Upper lobe of left lung (tissue), 6 donors: ENCODE measurements around the gene KCNG4. TPM values are rescaled to one million over a fixed set of nuclear protein-coding genes. Genes with fewer than 3 reads are reported as not detected.

ENCODE experiments used
- ATAC-seq, 2 donors: fragments of 200-7000 bp; cut with Tn5 transposase; one replicate each; pipeline ENCODE4 v1.9.1; 2022; ENCODE audit warnings: mild to moderate bottlenecking in 2 of 2, moderate library complexity in 2 of 2; ENCODE audit not compliant: low FRiP score in 2 of 2
- DNase-seq, 2 donors: peaks; one replicate each; pipeline ENCODE4 v3.0.0-alpha.2; 2019 to 2020
- H3K27ac ChIP-seq, 4 donors: fragments of 200-600 bp; sonication (generic); one replicate each; pipeline ENCODE4 v1.5.1; 2016 to 2019
- H3K27me3 ChIP-seq, 4 donors: fragments of 200-600 bp; sonication (generic); one replicate each; pipeline ENCODE4 v1.5.1; 2017 to 2019
- H3K36me3 ChIP-seq, 4 donors: fragments of 200-600 bp; sonication (generic); one replicate each; pipeline ENCODE4 v1.5.1; 2016 to 2019
- H3K4me1 ChIP-seq, 4 donors: fragments of 200-600 bp; sonication (generic); one replicate each; pipeline ENCODE4 v1.5.1; 2018 to 2019
- H3K4me3 ChIP-seq, 4 donors: fragments of 200-600 bp; sonication (generic); one replicate each; pipeline ENCODE4 v1.5.1; 2017 to 2019; ENCODE audit warnings: mild to moderate bottlenecking in 2 of 4, moderate library complexity in 1 of 4
- H3K9me3 ChIP-seq, 4 donors: fragments of 200-600 bp; sonication (generic); one replicate each; pipeline ENCODE4 v1.5.1; 2018 to 2019
- CTCF ChIP-seq, 6 experiments: fragments of 450-650 bp in 4 of 6; fragments of 200-600 bp in 2 of 6; sonication (generic) in 2 of 6; IDR thresholded peaks; one replicate each; pipeline ENCODE4 v1.5.1; 2016 to 2019; ENCODE audit warnings: antibody characterized with exemption in 6 of 6
- EP300 ChIP-seq, 4 donors: sonication (generic); formaldehyde crosslinking; IDR thresholded peaks; one replicate each; pipeline ENCODE4 v1.5.1; 2017; ENCODE audit warnings: antibody characterized with exemption in 4 of 4, control low read depth in 2 of 4
- POLR2A ChIP-seq, 4 donors: fragments of 450-650 bp; IDR thresholded peaks; one replicate each; pipeline ENCODE4 v1.5.1; 2016 to 2017; ENCODE audit warnings: antibody characterized with exemption in 4 of 4, mild to moderate bottlenecking in 2 of 4
- POLR2AphosphoS5 ChIP-seq, 2 donors: sonication (generic); formaldehyde crosslinking; IDR thresholded peaks; one replicate each; pipeline ENCODE4 v1.5.1; 2017; ENCODE audit warnings: antibody characterized with exemption in 2 of 2
- WGBS, 2 donors: methylation state at CpG; one replicate each; pipeline ENCODE4 v1.1.5; 2017 to 2018; 5-methylcytosine and 5-hydroxymethylcytosine counted together
- total RNA-seq, 6 donors: library from RNA; depleted of rRNA in 4 of 6; stranded (reverse); fragments of >200 nt in 4 of 6; gene quantifications; one replicate each; pipeline versions ENCODE4 v1.1.0 to v1.2.1, GENCODE V29; 2016 to 2021
- donor health status: DM: no; HTN: no; CAD: no; lungs with moderate emphysema.
- donor health status: DM: no; HTN: yes; CAD: no; lungs with severe emphysema.

Gene KCNG4
- not detected for total RNA-seq

- H3K27me3 ChIP-seq = no peaks in the 10 kb centered on the region
- no peaks in the 10 kb centered on the region for H3K36me3 ChIP-seq
- H3K4me1 ChIP-seq = peaks cover 0 to 18% (median 7%) of the 10 kb centered on the region in 4 donors
- no peak within 1 kb of the TSS for H3K4me3 ChIP-seq
- H3K27ac ChIP-seq = no peak within 1 kb of the TSS
- TF ChIP-seq EP300 (IDR thresholded peaks at IDR 0.05) = no peak
- no peak for TF ChIP-seq POLR2AphosphoS5 (IDR thresholded peaks at IDR 0.05)
- no peak for TF ChIP-seq POLR2A (IDR thresholded peaks at IDR 0.05)
- no peak for TF ChIP-seq CTCF (IDR thresholded peaks at IDR 0.05)
- DNase-seq = no peak
- no peak for ATAC-seq
- WGBS, 2 donors = 19 to 44% methylated on average over 4 to 5 of the region's 7 CpGs
- no peaks in the 10 kb centered on the region for H3K9me3 ChIP-seq
These were observed at the start of gene KCNG4 for GRCh38 chr16:84239909-84240308. Gene KCNG4, minus strand, starts transcription at chr16:84240012. Its CDS starts 2,527 bp downstream, at chr16:84237485.

GRCh38 chr16:84288902-84289301 lies 49.1 kb upstream of the KCNG4 start:
- ATAC-seq (no peak), DNase-seq (no peak)
- H3K27me3 ChIP-seq = no peaks in the 10 kb centered on the region
- WGBS, 2 donors = 81 to 83% methylated on average over 8 of the region's 8 CpGs
- no peak for TF ChIP-seq CTCF (IDR thresholded peaks at IDR 0.05)
- no peak for TF ChIP-seq POLR2A (IDR thresholded peaks at IDR 0.05)
- no peak for TF ChIP-seq EP300 (IDR thresholded peaks at IDR 0.05)
- no peak for TF ChIP-seq POLR2AphosphoS5 (IDR thresholded peaks at IDR 0.05)
- peaks cover 28 to 42% (median 34%) of the 10 kb centered on the region in 4 donors for H3K4me1 ChIP-seq
- no peaks in the 10 kb centered on the region for H3K9me3 ChIP-seq
- no peaks in the 10 kb centered on the region for H3K36me3 ChIP-seq
- no peak overlapping the region for H3K4me3 ChIP-seq
- peak overlapping the region in 2 of 4 donors; percentile 86 to 92 for H3K27ac ChIP-seq

- TF ChIP-seq CTCF (IDR thresholded peaks at IDR 0.05) (no peak), POLR2AphosphoS5 (IDR thresholded peaks at IDR 0.05) (peak; percentile 80 to 94), EP300 (IDR thresholded peaks at IDR 0.05) (peak in 3 of 4 donors; percentile 74 to 100 (median 99))
- 47 to 58% methylated on average over 16 of the region's 16 CpGs for WGBS, 2 donors
- Histone ChIP-seq H3K27ac (peak overlapping the region; percentile 76 to 92 (median 84)), H3K4me1 (peaks cover 33 to 40% (median 37%) of the 10 kb centered on the region in 4 donors), H3K27me3 (no peaks in the 10 kb centered on the region), H3K4me3 (no peak overlapping the region), H3K36me3 (no peaks in the 10 kb centered on the region), H3K9me3 (no peaks in the 10 kb centered on the region)
- DNase-seq = peak in 1 of 2 donors; percentile 75
- peak in 1 of 2 donors; percentile 70 for ATAC-seq
These were observed 46.9 kb upstream of the KCNG4 start for GRCh38 chr16:84286578-84287240.

- H3K27ac ChIP-seq = peak overlapping the region; percentile 76 to 92 (median 84)
- no peak overlapping the region for H3K4me3 ChIP-seq
- H3K27me3 ChIP-seq = no peaks in the 10 kb centered on the region
- H3K36me3 ChIP-seq = no peaks in the 10 kb centered on the region
- no peaks in the 10 kb centered on the region for H3K9me3 ChIP-seq
- peak in 1 of 2 donors; percentile 70 for DNase-seq
- no peak for TF ChIP-seq CTCF (IDR thresholded peaks at IDR 0.05)
- TF ChIP-seq POLR2AphosphoS5 (IDR thresholded peaks at IDR 0.05) = peak; percentile 49 to 83
- TF ChIP-seq EP300 (IDR thresholded peaks at IDR 0.05) = peak in 2 of 4 donors; percentile 64 to 80
- peak; percentile 59 to 86 for ATAC-seq
- WGBS, 2 donors = 50 to 58% methylated on average over 13 of the region's 13 CpGs
- H3K4me1 ChIP-seq = peaks cover 33 to 40% (median 37%) of the 10 kb centered on the region in 4 donors
These were observed 44.4 kb upstream of the KCNG4 start for GRCh38 chr16:84284154-84284722.
